Stomach (tissue), 4 donors: ENCODE measurements around the gene IRS2.

Source experiments
- EP300 ChIP-seq: sonication (generic); formaldehyde crosslinking; IDR thresholded peaks from one replicate; pipeline ENCODE4 v1.6.1; 2017; ENCODE audit warnings: antibody characterized with exemption
- POLR2A ChIP-seq, 4 donors: fragments of 450-650 bp; IDR thresholded peaks; one replicate each; pipeline ENCODE4 v1.6.1; 2016; ENCODE audit warnings: antibody characterized with exemption in 4 of 4, control low read depth in 2 of 4, mild to moderate bottlenecking in 1 of 4, moderate library complexity in 1 of 4
- POLR2AphosphoS5 ChIP-seq, 3 donors: sonication (generic); formaldehyde crosslinking; IDR thresholded peaks; one replicate each; pipeline ENCODE4 v1.6.1; 2016; ENCODE audit warnings: antibody characterized with exemption in 3 of 3
- TF ChIP-seq, protein P1 (sequence below), 7 experiments: fragments of 450-650 bp in 4 of 7; fragments of 200-600 bp in 3 of 7; sonication (generic) in 3 of 7; IDR thresholded peaks; one replicate each; pipeline ENCODE4 v1.5.1; 2016 to 2019; ENCODE audit warnings: antibody characterized with exemption in 7 of 7, control low read depth in 2 of 7, mild to moderate bottlenecking in 1 of 7

GRCh38 chr13:109795011-109795410 is 8.6 kb upstream of the IRS2 start:
- TF ChIP-seq, protein P1, sequence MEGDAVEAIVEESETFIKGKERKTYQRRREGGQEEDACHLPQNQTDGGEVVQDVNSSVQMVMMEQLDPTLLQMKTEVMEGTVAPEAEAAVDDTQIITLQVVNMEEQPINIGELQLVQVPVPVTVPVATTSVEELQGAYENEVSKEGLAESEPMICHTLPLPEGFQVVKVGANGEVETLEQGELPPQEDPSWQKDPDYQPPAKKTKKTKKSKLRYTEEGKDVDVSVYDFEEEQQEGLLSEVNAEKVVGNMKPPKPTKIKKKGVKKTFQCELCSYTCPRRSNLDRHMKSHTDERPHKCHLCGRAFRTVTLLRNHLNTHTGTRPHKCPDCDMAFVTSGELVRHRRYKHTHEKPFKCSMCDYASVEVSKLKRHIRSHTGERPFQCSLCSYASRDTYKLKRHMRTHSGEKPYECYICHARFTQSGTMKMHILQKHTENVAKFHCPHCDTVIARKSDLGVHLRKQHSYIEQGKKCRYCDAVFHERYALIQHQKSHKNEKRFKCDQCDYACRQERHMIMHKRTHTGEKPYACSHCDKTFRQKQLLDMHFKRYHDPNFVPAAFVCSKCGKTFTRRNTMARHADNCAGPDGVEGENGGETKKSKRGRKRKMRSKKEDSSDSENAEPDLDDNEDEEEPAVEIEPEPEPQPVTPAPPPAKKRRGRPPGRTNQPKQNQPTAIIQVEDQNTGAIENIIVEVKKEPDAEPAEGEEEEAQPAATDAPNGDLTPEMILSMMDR (IDR thresholded peaks at IDR 0.05), result no peak
- TF ChIP-seq POLR2A (IDR thresholded peaks at IDR 0.05) (no peak), EP300 (no peak), POLR2AphosphoS5 (IDR thresholded peaks at IDR 0.05) (no peak)
